ENCODE data around the gene BST1.

Gene BST1

GRCh38 chr4:15676899-15677298 lies 26.0 kb upstream of the BST1 start:
- DNase-seq, result no peak

- no peak for DNase-seq
Measured at GRCh38 chr4:15677507-15677988, 25.3 kb upstream of the BST1 start.

- no peak for DNase-seq
Measured at GRCh38 chr4:15681067-15681371, 21.8 kb upstream of the BST1 start.

- DNase-seq, result peak; percentile 95
Measured at GRCh38 chr4:15681372-15682241, 21.3 kb upstream of the BST1 start, which contains the start of gene FAM200B. FAM200B (plus strand) TSS chr4:15681827; CDS start chr4:15686978, 5,151 bp downstream.

GRCh38 chr4:15682242-15683142 lies 20.4 kb upstream of the BST1 start:
- DNase-seq, result no peak

- DNase-seq, result no peak
Measured at GRCh38 chr4:15683143-15683495, 19.7 kb upstream of the BST1 start.

- no peak for DNase-seq
Measured at GRCh38 chr4:15684498-15684897, 18.4 kb upstream of the BST1 start.

GRCh38 chr4:15688051-15688450 lies 14.8 kb upstream of the BST1 start:
- DNase-seq, result no peak

GRCh38 chr4:15689540-15689939 lies 13.3 kb upstream of the BST1 start:
- DNase-seq, result no peak

- no peak for DNase-seq
Measured at GRCh38 chr4:15690020-15690809, 12.7 kb upstream of the BST1 start.

- DNase-seq, result no peak
Measured at GRCh38 chr4:15691346-15692135, 11.3 kb upstream of the BST1 start.

GRCh38 chr4:15692602-15693001 lies 10.3 kb upstream of the BST1 start:
- DNase-seq, result no peak

- no peak for DNase-seq
Measured at GRCh38 chr4:15694431-15694830, 8.4 kb upstream of the BST1 start.

GRCh38 chr4:15695240-15695699 lies 7.6 kb upstream of the BST1 start:
- peak; percentile 54 for DNase-seq

GRCh38 chr4:15695729-15696128 lies 7.1 kb upstream of the BST1 start:
- DNase-seq, result no peak

- DNase-seq, result no peak
Measured at GRCh38 chr4:15696866-15697265, 6.0 kb upstream of the BST1 start.

GRCh38 chr4:15703439-15703838 lies 574 bp downstream of the BST1 start:
- no peak for DNase-seq

- DNase-seq, result no peak
Measured at GRCh38 chr4:15704129-15704528, 1.3 kb downstream of the BST1 start.

- no peak for DNase-seq
Measured at GRCh38 chr4:15706646-15707362, 3.9 kb downstream of the BST1 start.

GRCh38 chr4:15707363-15707715 lies 4.5 kb downstream of the BST1 start:
- no peak for DNase-seq

- no peak for DNase-seq
Measured at GRCh38 chr4:15711762-15712161, 8.9 kb downstream of the BST1 start.

GRCh38 chr4:15712214-15712613 lies 9.3 kb downstream of the BST1 start:
- no peak for DNase-seq
